Mammary epithelial cell (primary cell): Measurements from ENCODE around the gene MRPL52.

Experiments
- EZH2 ChIP-seq: IDR thresholded peaks from 2 replicates; pipeline ENCODE4 v1.6.1; 2012; ENCODE audit warnings: low read length, inconsistent platforms, borderline replicate concordance
- TF ChIP-seq, protein P1 (sequence below), 2 donors: IDR thresholded peaks in 1 of 2; conservative IDR thresholded peaks in 1 of 2; 2 replicates each; pipeline ENCODE4 v1.5.1; 2011 to 2012; ENCODE audit warnings: inconsistent platforms in 2 of 2, low read length in 2 of 2, mild to moderate bottlenecking in 2 of 2, control low read depth in 1 of 2, low read depth in 1 of 2; ENCODE audit not compliant: insufficient read depth in 1 of 2; ENCODE audit errors: extremely low read depth in 1 of 2

DNA sequence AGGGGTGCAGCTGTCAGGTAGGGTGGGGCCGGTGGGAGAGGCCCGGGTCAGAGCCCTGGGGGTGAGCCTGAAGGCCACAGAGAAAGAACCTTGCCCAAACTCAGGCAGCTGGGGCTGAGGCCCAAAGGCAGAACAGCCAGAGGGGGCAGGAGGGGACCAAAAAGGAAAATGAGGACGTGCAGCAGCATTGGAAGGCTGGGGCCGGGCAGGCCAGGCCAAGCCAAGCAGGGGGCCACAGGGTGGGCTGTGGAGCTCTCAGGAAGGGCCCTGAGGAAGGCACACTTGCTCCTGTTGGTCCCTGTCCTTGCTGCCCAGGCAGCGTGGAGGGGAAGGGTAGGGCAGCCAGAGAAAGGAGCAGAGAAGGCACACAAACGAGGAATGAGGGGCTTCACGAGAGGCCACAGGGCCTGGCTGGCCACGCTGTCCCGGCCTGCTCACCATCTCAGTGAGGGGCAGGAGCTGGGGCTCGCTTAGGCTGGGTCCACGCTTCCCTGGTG, 17.2 kb downstream of the MRPL52 start:
- TF ChIP-seq, protein P1, sequence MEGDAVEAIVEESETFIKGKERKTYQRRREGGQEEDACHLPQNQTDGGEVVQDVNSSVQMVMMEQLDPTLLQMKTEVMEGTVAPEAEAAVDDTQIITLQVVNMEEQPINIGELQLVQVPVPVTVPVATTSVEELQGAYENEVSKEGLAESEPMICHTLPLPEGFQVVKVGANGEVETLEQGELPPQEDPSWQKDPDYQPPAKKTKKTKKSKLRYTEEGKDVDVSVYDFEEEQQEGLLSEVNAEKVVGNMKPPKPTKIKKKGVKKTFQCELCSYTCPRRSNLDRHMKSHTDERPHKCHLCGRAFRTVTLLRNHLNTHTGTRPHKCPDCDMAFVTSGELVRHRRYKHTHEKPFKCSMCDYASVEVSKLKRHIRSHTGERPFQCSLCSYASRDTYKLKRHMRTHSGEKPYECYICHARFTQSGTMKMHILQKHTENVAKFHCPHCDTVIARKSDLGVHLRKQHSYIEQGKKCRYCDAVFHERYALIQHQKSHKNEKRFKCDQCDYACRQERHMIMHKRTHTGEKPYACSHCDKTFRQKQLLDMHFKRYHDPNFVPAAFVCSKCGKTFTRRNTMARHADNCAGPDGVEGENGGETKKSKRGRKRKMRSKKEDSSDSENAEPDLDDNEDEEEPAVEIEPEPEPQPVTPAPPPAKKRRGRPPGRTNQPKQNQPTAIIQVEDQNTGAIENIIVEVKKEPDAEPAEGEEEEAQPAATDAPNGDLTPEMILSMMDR (conservative IDR thresholded peaks at IDR 0.05 in 1 of 2, IDR thresholded peaks at IDR 0.05 in 1 of 2; ENCODE audit: extremely low read depth in 1 of 2, insufficient read depth in 1 of 2, low read depth in 1 of 2, low read length in 2 of 2) = no peak
- no peak for TF ChIP-seq EZH2
